ENCODE measurements around the gene DSG1.
"Not testable (repeated sequence)": the region's sequence is repeated elsewhere in the genome, so short reads cannot be mapped to it uniquely, and the experiment has no call there.

The DSG1 gene

GRCh38 chr18:31353336-31353735 lies 35.4 kb downstream of the DSG1 start:
- not testable (repeated sequence) for DNase-seq

DNA sequence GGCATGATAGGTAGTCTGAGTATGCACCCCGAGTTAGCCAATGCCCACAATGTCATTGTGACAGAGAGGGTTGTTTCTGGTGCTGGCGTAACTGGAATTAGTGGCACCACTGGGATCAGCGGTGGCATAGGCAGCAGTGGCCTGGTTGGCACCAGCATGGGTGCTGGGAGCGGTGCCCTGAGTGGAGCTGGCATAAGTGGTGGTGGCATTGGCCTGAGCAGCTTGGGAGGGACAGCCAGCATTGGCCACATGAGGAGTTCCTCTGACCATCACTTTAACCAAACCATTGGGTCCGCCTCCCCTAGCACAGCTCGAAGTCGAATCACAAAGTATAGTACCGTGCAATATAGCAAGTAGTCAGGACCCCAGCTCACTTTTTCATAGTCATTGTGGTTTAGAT lies 37.0 kb downstream of the DSG1 start:
- DNase-seq, result no peak

DNA sequence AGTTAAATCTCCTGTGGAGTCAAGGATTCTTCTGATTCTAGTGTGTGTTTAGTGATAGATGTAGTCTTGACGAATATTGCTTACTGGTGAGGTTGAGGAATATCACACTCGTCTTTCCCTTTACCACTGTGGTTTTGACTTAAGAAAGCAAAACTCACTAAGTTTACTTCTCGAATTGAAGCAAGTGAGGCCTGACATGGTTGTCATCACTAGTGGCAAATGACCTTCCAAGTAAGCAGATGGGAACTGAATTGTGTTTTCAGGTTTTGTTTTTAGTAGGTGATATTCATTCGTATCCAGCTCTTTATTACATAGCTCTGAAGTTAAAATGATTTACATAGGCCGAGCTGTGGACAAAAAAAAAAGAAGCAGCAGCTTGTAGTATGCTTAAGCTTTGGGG lies 38.1 kb downstream of the DSG1 start:
- no peak for DNase-seq

GRCh38 chr18:31364190-31364589 lies 46.2 kb downstream of the DSG1 start:
- DNase-seq, result no peak

- DNase-seq, result no peak
Observed at GRCh38 chr18:31369478-31369877, 51.5 kb downstream of the DSG1 start.

- DNase-seq, result no peak
Observed at GRCh38 chr18:31371989-31372388, 54.0 kb downstream of the DSG1 start.

GRCh38 chr18:31373641-31374040 lies 55.7 kb downstream of the DSG1 start:
- DNase-seq, result no peak

- DNase-seq, result no peak
Observed at GRCh38 chr18:31376477-31376876, 58.5 kb downstream of the DSG1 start, which contains the start of gene DSG4. Gene DSG4, plus strand, starts transcription at chr18:31376777. Its CDS starts 135 bp downstream, at chr18:31376912.

- no peak for DNase-seq
Observed at GRCh38 chr18:31380912-31381311, 63.0 kb downstream of the DSG1 start.

GRCh38 chr18:31382107-31382506 lies 64.1 kb downstream of the DSG1 start:
- no peak for DNase-seq

DNA sequence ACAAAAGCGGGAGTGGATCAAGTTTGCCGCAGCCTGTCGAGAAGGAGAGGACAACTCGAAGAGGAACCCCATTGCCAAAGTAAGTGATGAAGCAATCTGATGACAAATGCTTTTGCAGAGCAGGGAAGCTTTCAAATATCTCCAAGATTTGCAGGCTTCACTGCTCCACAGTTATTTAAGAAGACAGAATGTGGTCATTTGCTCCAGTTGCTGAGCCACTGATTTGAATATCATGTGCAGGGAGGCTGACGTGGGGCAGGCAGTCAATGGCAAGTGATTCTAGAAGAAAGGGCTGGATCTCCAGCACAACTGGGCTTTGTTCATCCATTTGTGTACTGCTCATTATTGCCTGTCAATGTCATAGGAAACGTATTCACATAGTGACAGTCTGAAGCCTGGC lies 68.8 kb downstream of the DSG1 start:
- DNase-seq, result peak in 1 of 2 experiments; percentile 38

DNA sequence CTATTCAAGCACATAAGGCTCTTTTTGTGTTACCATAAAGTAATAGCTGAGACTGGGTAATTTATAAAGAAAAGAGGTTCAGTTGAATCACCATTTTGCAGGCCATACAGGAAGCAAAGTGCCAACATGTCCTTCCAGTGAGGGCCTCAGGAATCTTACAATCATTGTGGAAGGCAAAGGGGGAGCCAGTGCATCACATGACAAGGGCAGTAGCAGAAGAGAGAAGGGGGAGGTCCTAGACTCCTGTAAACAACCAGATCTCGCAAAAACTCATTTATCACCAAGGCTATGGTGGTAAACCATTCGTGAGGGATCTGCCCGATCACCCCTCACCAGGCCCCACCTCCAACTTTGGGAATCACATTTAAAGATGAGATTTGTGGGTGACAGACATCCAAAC lies 75.3 kb downstream of the DSG1 start:
- DNase-seq, result no peak

DNA sequence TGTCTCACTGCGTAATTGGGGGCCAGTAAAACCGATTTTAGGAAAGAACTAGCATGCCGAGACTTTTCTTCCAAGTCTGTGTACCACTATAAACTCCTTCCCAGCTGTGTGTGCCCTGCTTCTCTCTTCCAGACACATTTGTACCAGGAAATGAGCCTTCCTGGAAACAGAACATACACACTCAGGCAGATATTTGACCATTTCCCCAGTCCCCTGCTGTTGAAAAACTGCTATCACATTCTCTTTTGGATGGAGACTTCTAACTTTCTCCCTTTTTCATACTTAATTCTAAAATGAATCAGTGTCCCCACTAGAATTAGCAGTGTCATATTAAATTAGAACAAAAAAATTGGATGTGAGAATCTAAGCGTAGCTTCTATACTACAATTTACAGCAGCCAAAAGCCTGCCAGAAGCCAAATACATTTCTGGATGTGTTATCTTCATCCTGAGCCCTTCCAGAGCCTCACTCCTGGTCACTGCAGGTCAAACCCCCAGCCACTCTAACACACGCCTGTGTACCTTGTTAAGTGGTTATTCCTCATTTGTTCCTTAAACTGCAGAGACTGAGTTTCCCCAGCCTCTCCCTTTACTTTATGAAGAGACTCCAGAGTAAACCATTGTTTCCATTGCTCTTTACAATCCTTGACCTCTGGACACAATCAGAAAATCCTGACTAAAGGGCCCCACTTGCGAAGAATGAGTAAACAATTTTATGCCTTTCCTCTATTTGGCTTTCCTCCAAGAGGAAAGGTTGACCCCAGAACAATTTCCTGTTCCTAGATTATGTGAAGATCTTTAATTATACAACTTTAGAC lies 79.0 kb downstream of the DSG1 start:
- DNase-seq, result no peak

DNA sequence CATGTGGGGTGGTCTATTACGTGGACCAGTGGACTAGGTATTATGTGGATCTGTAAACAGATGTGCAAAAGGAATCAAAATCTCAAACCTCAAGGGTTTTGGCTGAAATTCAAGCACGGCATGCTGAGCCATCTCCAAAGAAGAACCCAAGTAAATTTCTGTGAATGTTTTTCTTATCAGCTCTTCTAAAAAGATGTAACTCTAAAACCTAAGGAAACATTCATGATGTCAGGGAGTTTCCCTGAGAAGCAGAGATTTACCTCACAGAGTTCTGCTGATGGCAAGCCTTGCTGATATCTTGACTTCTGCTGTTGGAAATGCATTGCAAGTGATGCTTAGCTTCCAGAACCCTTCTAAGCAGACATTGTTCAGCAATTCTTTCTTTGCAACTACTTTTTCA lies 80.2 kb downstream of the DSG1 start:
- DNase-seq, result no peak

- DNase-seq, result no peak
Observed at GRCh38 chr18:31399306-31400032, 81.5 kb downstream of the DSG1 start.

DNA sequence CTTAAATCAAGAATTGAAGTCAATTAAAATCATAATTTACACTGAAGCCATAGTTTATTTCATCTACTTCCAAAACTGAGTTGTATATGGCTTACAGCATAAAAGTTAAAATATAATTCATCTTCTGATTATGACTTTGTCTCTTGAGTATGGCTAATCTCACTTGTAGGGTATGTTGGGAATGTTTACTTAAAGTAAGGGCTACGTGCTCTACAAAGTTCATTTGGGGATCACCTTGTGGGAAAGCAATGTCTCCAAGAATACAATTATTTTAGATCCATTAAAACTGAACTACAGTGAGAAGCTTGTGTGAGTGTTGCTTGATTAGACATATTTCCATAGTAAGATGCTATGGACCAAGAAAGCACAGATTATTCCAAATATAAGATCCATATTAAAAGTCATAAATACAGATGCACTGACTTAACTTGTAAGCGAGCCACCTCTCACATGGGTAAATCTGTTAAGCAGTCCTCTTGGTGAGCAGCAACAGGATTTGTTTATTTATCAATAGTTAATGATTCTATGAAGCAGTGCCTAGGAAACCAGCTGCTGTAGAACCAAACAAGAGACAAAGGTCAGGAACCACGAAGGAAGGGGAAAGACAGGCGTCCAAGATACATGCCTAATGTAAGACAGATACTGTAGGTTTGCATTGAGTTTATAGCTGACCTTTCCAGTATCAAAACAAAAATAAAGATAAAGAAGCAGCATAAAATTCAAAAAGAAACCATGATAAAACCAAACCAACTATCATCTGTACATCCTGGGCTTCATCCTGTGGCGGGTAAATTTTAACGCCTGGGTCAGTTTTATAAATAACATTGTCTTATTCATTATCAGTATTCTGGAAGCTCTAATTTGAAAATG lies 83.4 kb downstream of the DSG1 start:
- peak in 1 of 2 experiments; percentile 10 for DNase-seq

- no peak for DNase-seq
Observed at GRCh38 chr18:31402026-31402373, 84.0 kb downstream of the DSG1 start.

DNA sequence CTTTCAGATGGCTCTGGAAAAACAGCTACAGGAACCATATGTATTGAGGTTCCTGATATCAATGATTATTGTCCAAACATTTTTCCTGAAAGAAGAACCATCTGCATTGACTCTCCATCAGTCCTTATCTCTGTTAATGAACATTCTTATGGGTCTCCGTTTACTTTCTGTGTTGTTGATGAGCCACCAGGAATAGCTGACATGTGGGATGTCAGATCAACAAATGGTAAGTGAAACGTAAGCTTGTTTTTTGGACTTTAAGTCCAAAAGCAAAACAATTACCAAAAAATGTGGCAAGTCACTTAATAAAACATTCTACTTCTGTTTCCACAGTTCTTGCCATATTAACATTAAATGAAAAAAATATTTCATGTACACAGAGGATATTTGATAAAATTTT lies 85.4 kb downstream of the DSG1 start:
- DNase-seq, result no peak

Data from NCI-H526 (cell line).